Activated T-helper 1 cell treated with anti-CD3 and anti-CD28 coated beads, Interleukin-12 subunit alpha, Interleukin-12 subunit beta, Interleukin-2, Interleukin-4 antibody, amounts not matched to agents 30 ng/mL and 10 ng/mL and 1 ng/mL, durations not matched to agents 14 hours and 24 hours and 36 hours (primary cell): ENCODE data around the gene KIF17. TPM values are rescaled to one million over a fixed set of nuclear protein-coding genes. Genes with fewer than 3 reads are reported as not detected.
"Not testable (repeated sequence)": the region's sequence is repeated elsewhere in the genome, so short reads cannot be mapped to it uniquely, and the experiment has no call there.

Experiments
- DNase-seq: peaks from one replicate; pipeline ENCODE4 v3.0.0; 2021; ENCODE audit warnings: low spot score
- H3K27ac Mint-ChIP-seq: one replicate; pipeline ENCODE4 v1.8.0; 2021; ENCODE audit warnings: mild to moderate bottlenecking, mixed read lengths
- H3K27me3 Mint-ChIP-seq: one replicate; pipeline ENCODE4 v1.8.0; 2022; ENCODE audit warnings: mild to moderate bottlenecking, moderate library complexity, mixed read lengths; ENCODE audit not compliant: insufficient read depth
- H3K36me3 Mint-ChIP-seq: one replicate; pipeline ENCODE4 v1.8.0; 2021; ENCODE audit warnings: low read depth, mixed read lengths
- H3K4me1 Mint-ChIP-seq: one replicate; pipeline ENCODE4 v1.8.0; 2021; ENCODE audit warnings: low read depth, mixed read lengths
- H3K4me3 Mint-ChIP-seq: one replicate; pipeline ENCODE4 v1.8.0; 2021; ENCODE audit warnings: mild to moderate bottlenecking, moderate library complexity, mixed read lengths
- H3K9me3 Mint-ChIP-seq: one replicate; pipeline ENCODE4 v1.8.0; 2021; ENCODE audit warnings: mixed read lengths
- intact Hi-C: fragments of 100-400 bp; cut with micrococcal nuclease; formaldehyde crosslinking; loops from one replicate; pipeline ENCODE4 v1.15.1; 2024
- total RNA-seq: library from RNA; stranded (reverse); gene quantifications from 2 replicates; pipeline ENCODE4 v1.2.3, GENCODE V29; 2022

The KIF17 gene
- total RNA-seq, 1 donor from 2014 or later = not detected

GRCh38 chr1:20684651-20685050, 33.2 kb downstream of the KIF17 start:
- Mint-ChIP-seq H3K4me1 (no peaks in the 10 kb centered on the region), H3K36me3 (no peaks in the 10 kb centered on the region), H3K4me3 (no peak overlapping the region), H3K27ac (no peak overlapping the region), H3K27me3 (peaks cover 30% of the 10 kb centered on the region), H3K9me3 (no peaks in the 10 kb centered on the region)
- DNase-seq = no peak
- intact Hi-C loops = no loop called here

GRCh38 chr1:20684050-20684620, 33.7 kb downstream of the KIF17 start:
- H3K4me3 Mint-ChIP-seq = no peak overlapping the region
- H3K27me3 Mint-ChIP-seq = peaks cover 30% of the 10 kb centered on the region
- no peaks in the 10 kb centered on the region for H3K4me1 Mint-ChIP-seq
- intact Hi-C loops = no loop called here
- no peak for DNase-seq
- no peaks in the 10 kb centered on the region for H3K36me3 Mint-ChIP-seq
- H3K9me3 Mint-ChIP-seq = no peaks in the 10 kb centered on the region
- H3K27ac Mint-ChIP-seq = no peak overlapping the region

DNA sequence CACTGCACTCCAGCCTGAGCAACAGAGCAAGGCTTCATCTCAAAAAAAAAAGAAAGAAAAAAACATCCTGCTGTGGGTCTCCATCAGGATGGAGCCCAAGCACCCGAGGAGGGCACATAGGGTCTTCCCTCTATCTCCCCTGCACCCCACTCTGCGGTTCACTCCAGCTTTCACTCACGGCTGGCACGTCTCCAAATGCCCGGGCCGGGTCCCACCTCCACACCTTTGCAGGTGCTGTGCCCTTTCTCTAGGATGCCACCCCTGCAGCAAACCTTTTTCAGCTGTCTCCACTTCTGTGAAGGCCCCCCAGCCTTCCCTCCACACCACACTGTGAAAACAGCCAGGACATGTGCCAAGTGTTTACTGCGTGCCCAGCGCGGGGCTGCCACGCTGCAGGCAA, 34.2 kb downstream of the KIF17 start:
- peaks cover 34% of the 10 kb centered on the region for H3K27me3 Mint-ChIP-seq
- H3K36me3 Mint-ChIP-seq = no peaks in the 10 kb centered on the region
- no peaks in the 10 kb centered on the region for H3K9me3 Mint-ChIP-seq
- no peak overlapping the region for H3K4me3 Mint-ChIP-seq
- H3K27ac Mint-ChIP-seq = no peak overlapping the region
- peaks cover 3% of the 10 kb centered on the region for H3K4me1 Mint-ChIP-seq
- intact Hi-C loops = no loop called here
- DNase-seq = no peak

- peaks cover 7% of the 10 kb centered on the region for H3K4me1 Mint-ChIP-seq
- peaks cover 3% of the 10 kb centered on the region for H3K9me3 Mint-ChIP-seq
- H3K27me3 Mint-ChIP-seq = peaks cover 36% of the 10 kb centered on the region
- intact Hi-C loops = no loop called here
- H3K4me3 Mint-ChIP-seq = no peak overlapping the region
- no peaks in the 10 kb centered on the region for H3K36me3 Mint-ChIP-seq
- no peak for DNase-seq
- no peak overlapping the region for H3K27ac Mint-ChIP-seq
Observed at GRCh38 chr1:20682571-20683236, 35.1 kb downstream of the KIF17 start.

GRCh38 chr1:20681999-20682398, 35.8 kb downstream of the KIF17 start:
- no peak for DNase-seq
- no peaks in the 10 kb centered on the region for H3K36me3 Mint-ChIP-seq
- H3K4me1 Mint-ChIP-seq = peaks cover 7% of the 10 kb centered on the region
- intact Hi-C loops = no loop called here
- H3K9me3 Mint-ChIP-seq = peaks cover 5% of the 10 kb centered on the region
- H3K27ac Mint-ChIP-seq = no peak overlapping the region
- H3K27me3 Mint-ChIP-seq = peaks cover 36% of the 10 kb centered on the region
- no peak overlapping the region for H3K4me3 Mint-ChIP-seq

DNA sequence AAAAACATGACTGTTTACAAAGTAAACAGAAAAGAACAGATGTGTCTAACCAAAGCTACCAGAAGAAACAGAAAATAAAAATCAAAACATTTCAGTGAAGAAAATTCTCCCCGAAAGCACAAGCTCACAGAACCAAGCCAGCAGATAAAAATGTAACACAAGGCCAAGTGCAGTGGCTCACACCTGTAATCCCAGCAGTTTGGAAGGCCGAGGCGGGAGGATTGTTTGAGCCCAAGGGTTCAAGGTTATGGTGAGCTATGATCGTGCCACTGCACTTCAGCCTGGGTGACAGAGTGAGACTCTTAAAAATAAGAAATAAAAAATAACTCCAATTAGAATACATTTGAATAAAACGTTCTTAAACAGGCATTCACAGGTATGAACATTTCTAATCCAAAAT, 37.5 kb downstream of the KIF17 start:
- H3K36me3 Mint-ChIP-seq = no peaks in the 10 kb centered on the region
- intact Hi-C loops = no loop called here
- no peak for DNase-seq
- H3K9me3 Mint-ChIP-seq = peaks cover 5% of the 10 kb centered on the region
- H3K4me1 Mint-ChIP-seq = peaks cover 7% of the 10 kb centered on the region
- no peak overlapping the region for H3K27ac Mint-ChIP-seq
- H3K27me3 Mint-ChIP-seq = peaks cover 42% of the 10 kb centered on the region
- H3K4me3 Mint-ChIP-seq = no peak overlapping the region

DNA sequence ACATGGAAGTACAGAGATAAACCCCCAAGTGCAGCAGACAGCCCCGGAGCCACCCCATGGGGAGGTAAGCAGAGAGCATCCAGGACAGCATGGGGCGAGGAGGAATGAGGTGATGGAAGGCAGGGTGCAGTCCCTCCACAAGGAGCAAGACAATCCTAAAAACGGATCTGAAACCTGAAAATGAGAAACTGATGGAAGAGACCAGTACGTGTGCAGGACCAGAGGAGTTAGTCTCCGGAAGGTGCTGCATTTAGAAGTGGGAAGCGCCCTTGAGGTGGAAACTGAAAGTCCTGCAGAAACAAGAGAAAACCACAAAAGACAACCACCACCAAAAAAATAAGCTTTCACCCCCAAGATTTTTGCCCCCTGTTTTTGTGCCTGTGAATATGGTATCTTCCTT, 39.2 kb downstream of the KIF17 start:
- H3K9me3 Mint-ChIP-seq = peaks cover 5% of the 10 kb centered on the region

GRCh38 chr1:20673626-20674025, 44.2 kb downstream of the KIF17 start:
- H3K4me1 Mint-ChIP-seq, intact Hi-C loops, H3K27ac Mint-ChIP-seq, DNase-seq, H3K4me3 Mint-ChIP-seq, H3K9me3 Mint-ChIP-seq, H3K36me3 Mint-ChIP-seq: not testable (repeated sequence)
- peaks cover 18% of the 10 kb centered on the region for H3K27me3 Mint-ChIP-seq

More for the DNA sequence above, 39.2 kb downstream of the KIF17 start:
- intact Hi-C loops = no loop called here
- Mint-ChIP-seq H3K27ac (no peak overlapping the region), H3K4me1 (peaks cover 7% of the 10 kb centered on the region), H3K36me3 (no peaks in the 10 kb centered on the region), H3K4me3 (no peak overlapping the region), H3K27me3 (peaks cover 42% of the 10 kb centered on the region)
- DNase-seq = no peak

DNA sequence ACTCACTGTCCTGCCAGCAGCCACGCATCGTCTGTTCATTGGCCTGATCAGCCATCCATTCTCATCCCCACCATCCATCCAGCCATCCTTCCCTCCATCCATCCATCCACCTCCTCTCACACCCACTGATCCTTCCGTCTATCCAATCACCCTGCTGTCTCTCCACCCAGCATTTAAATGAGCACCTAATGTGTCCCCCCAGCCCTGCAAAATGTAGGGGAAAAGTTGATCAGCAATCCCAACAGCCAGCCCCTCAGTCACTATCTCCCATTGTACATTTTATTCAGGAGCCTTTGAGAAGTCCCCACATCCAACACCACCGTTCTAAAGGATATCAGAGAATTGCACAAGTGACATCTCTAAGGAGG, 45.6 kb downstream of the KIF17 start:
- Mint-ChIP-seq H3K4me1 (no peaks in the 10 kb centered on the region), H3K36me3 (no peaks in the 10 kb centered on the region), H3K27me3 (peaks cover 13% of the 10 kb centered on the region)

GRCh38 chr1:20670936-20671335, 46.9 kb downstream of the KIF17 start:
- peaks cover 6% of the 10 kb centered on the region for H3K4me1 Mint-ChIP-seq
- H3K4me3 Mint-ChIP-seq = no peak overlapping the region
- no peaks in the 10 kb centered on the region for H3K36me3 Mint-ChIP-seq
- no peak overlapping the region for H3K27ac Mint-ChIP-seq
- H3K27me3 Mint-ChIP-seq = peaks cover 7% of the 10 kb centered on the region
- H3K9me3 Mint-ChIP-seq = no peaks in the 10 kb centered on the region
- DNase-seq = no peak
- intact Hi-C loops = no loop called here

More for the DNA sequence above, 45.6 kb downstream of the KIF17 start:
- no peak overlapping the region for H3K27ac Mint-ChIP-seq
- no peak overlapping the region for H3K4me3 Mint-ChIP-seq
- intact Hi-C loops = no loop called here
- H3K9me3 Mint-ChIP-seq = no peaks in the 10 kb centered on the region
- no peak for DNase-seq

DNA sequence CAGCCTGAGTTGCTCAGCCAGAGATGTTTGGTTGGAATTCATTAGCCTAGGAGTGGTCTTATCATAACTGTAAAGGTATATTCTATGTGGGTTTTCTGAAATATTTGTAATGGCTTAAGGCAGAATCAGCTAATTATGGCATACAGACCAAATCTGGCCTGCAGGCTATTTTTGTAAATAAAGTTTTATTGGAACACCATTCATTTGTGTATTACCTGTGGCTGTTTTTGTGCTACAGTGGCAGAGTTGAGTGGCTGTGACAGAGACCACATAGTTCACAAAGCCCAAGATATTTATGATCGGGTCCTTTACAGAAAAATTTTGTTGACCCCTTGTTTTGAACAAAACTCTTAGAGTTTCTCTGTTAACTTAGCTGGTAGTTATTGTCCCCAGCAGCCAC, 49.2 kb downstream of the KIF17 start:
- no peaks in the 10 kb centered on the region for H3K27me3 Mint-ChIP-seq
- H3K9me3 Mint-ChIP-seq = no peaks in the 10 kb centered on the region
- H3K4me3 Mint-ChIP-seq = no peak overlapping the region
- H3K27ac Mint-ChIP-seq = no peak overlapping the region
- intact Hi-C loops = loop anchor here (10.0 kb wide), 2 partner anchors 784 to 1786 kb away; partner anchors contain the start of genes OTUD3 and ZBTB40
- H3K36me3 Mint-ChIP-seq = no peaks in the 10 kb centered on the region
- H3K4me1 Mint-ChIP-seq = peaks cover 6% of the 10 kb centered on the region
- DNase-seq = no peak

GRCh38 chr1:20666804-20667203, 51.0 kb downstream of the KIF17 start:
- H3K4me3 Mint-ChIP-seq = no peak overlapping the region
- DNase-seq = no peak
- H3K27ac Mint-ChIP-seq = no peak overlapping the region
- peaks cover 18% of the 10 kb centered on the region for H3K4me1 Mint-ChIP-seq
- no peaks in the 10 kb centered on the region for H3K36me3 Mint-ChIP-seq
- H3K27me3 Mint-ChIP-seq = no peaks in the 10 kb centered on the region
- no peaks in the 10 kb centered on the region for H3K9me3 Mint-ChIP-seq
- intact Hi-C loops = loop anchor here (10.0 kb wide), 2 partner anchors 782 to 1788 kb away; partner anchors contain the start of genes OTUD3 and ZBTB40

DNA sequence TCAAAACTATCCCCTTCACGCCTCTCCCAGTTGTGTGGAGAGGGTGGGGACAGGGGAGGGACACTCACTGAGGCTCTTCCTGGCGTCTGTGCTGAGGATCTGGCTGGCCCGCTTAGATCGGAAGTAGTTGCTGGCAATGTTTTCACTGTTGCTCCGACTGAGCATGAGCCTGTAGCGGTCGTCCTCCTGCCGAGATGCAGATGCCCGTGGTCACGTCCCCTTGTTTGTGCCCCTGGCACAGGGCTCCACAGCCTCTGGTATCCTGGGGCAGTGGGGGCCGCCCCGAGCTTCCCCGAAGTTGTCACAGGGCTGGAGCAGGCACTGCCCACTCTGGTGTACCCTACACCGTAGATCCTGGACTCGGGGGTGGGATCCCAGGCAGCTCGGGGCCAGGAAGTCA, 51.7 kb downstream of the KIF17 start:
- Mint-ChIP-seq H3K27me3 (no peaks in the 10 kb centered on the region), H3K9me3 (no peaks in the 10 kb centered on the region), H3K4me3 (no peak overlapping the region), H3K4me1 (peaks cover 25% of the 10 kb centered on the region), H3K36me3 (peaks cover 2% of the 10 kb centered on the region), H3K27ac (no peak overlapping the region)
- DNase-seq = no peak
- intact Hi-C loops = loop anchor here (10.0 kb wide), 2 partner anchors 781 to 1789 kb away; partner anchors contain the start of genes OTUD3 and ZBTB40
